ENCODE data around the gene SRRD. TPM values are rescaled to one million over a fixed set of nuclear protein-coding genes. Genes with fewer than 3 reads are reported as not detected.

The SRRD gene
- total RNA-seq, 4 donors from 2014 or later: 24.0 to 53.1 (median 27.4) TPM

GRCh38 chr22:26486394-26486793, 2.7 kb downstream of the SRRD start:
- H3K36me3 ChIP-seq: peaks cover 1 to 39% of the 10 kb centered on the region in 2 donors
- TF ChIP-seq POLR2A (IDR thresholded peaks at IDR 0.05) (no peak), CTCF (IDR thresholded peaks at IDR 0.05 in 4 of 5, conservative IDR thresholded peaks at IDR 0.05 in 1 of 5) (no peak)
- H3K9me3 ChIP-seq: no peaks in the 10 kb centered on the region
- no peak for ATAC-seq
- no peak for DNase-seq
- H3K4me3 ChIP-seq: no peak overlapping the region
- peaks cover 36% of the 10 kb centered on the region in 2 donors for H3K4me1 ChIP-seq
- H3K27ac ChIP-seq: peak overlapping the region; percentile 93 to 100 (median 94)
- in situ Hi-C loops (cut with MboI; ENCODE audit: low sequenced_read_pairs in 4 of 4): loop anchor here in 2 of 4 donors (10.0 kb wide), 1 partner anchor 98 kb away; no protein-coding TSS in a partner anchor
- no peaks in the 10 kb centered on the region for H3K27me3 ChIP-seq
- intact Hi-C loops (cut with DNase I; ENCODE audit: low total_unique reads): no loop called here

- Histone ChIP-seq H3K4me1 (peaks cover 20% of the 10 kb centered on the region in 2 donors), H3K27me3 (no peaks in the 10 kb centered on the region), H3K27ac (peak overlapping the region in 1 of 4 donors; percentile 34), H3K36me3 (peaks cover 3 to 55% of the 10 kb centered on the region in 2 donors), H3K4me3 (no peak overlapping the region), H3K9me3 (no peaks in the 10 kb centered on the region)
- in situ Hi-C loops (cut with MboI; ENCODE audit: low sequenced_read_pairs in 4 of 4): loop anchor here in 2 of 4 donors (10.0 kb wide), 1 partner anchor 97 kb away; no protein-coding TSS in a partner anchor
- no peak for ATAC-seq
- intact Hi-C loops (cut with DNase I; ENCODE audit: low total_unique reads): no loop called here
- TF ChIP-seq CTCF (IDR thresholded peaks at IDR 0.05 in 4 of 5, conservative IDR thresholded peaks at IDR 0.05 in 1 of 5): no peak
- no peak for TF ChIP-seq POLR2A (IDR thresholded peaks at IDR 0.05)
- DNase-seq: no peak
These were observed 4.3 kb downstream of the SRRD start for GRCh38 chr22:26487996-26488395.

- no peak for TF ChIP-seq POLR2A (IDR thresholded peaks at IDR 0.05)
- TF ChIP-seq CTCF (IDR thresholded peaks at IDR 0.05 in 4 of 5, conservative IDR thresholded peaks at IDR 0.05 in 1 of 5): no peak
- in situ Hi-C loops (cut with MboI; ENCODE audit: low sequenced_read_pairs in 4 of 4): loop anchor here in 3 of 4 donors (10.0 kb wide), 1 partner anchor 95 kb away; no protein-coding TSS in a partner anchor
- intact Hi-C loops (cut with DNase I; ENCODE audit: low total_unique reads): no loop called here
These were observed 5.9 kb downstream of the SRRD start for GRCh38 chr22:26489447-26490036.

DNA sequence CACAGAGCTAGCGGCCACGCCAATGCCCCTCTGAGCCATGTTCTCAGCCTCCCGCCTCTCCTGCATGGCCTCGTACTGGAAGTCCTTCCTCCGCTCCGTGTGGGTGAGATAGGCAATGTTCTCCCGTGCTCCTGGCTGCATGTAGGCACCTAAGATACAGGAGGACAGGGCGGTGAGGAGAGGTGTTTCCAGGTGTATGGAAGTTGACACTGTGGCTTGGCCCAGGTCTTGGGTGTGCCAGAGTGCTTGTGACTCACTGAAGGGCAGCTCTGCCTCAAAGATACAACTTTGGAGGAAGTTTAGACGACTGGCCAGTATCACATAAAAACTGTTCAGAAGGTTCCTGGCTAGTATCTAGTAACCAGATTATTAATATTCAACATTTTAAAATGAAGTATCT, 8.5 kb downstream of the SRRD start:
- no peak overlapping the region for H3K4me3 ChIP-seq
- DNase-seq: no peak
- H3K27ac ChIP-seq: no peak overlapping the region
- no peak for ATAC-seq
- H3K4me1 ChIP-seq: no peaks in the 10 kb centered on the region
- no peaks in the 10 kb centered on the region for H3K27me3 ChIP-seq
- TF ChIP-seq POLR2A (IDR thresholded peaks at IDR 0.05) (no peak), CTCF (IDR thresholded peaks at IDR 0.05 in 4 of 5, conservative IDR thresholded peaks at IDR 0.05 in 1 of 5) (no peak)
- intact Hi-C loops (cut with DNase I; ENCODE audit: low total_unique reads): no loop called here
- in situ Hi-C loops (cut with MboI; ENCODE audit: low sequenced_read_pairs in 4 of 4): loop anchor here in 1 of 4 donors (10.0 kb wide), 1 partner anchor 93 kb away; no protein-coding TSS in a partner anchor
- H3K9me3 ChIP-seq: no peaks in the 10 kb centered on the region
- peaks cover 3 to 97% of the 10 kb centered on the region in 2 donors for H3K36me3 ChIP-seq

More at GRCh38 chr22:26489447-26490036, 5.9 kb downstream of the SRRD start:
- peaks cover 3 to 71% of the 10 kb centered on the region in 2 donors for H3K36me3 ChIP-seq
- H3K4me3 ChIP-seq: no peak overlapping the region
- H3K27me3 ChIP-seq: no peaks in the 10 kb centered on the region
- no peak for DNase-seq
- peak overlapping the region in 1 of 4 donors; percentile 1 for H3K27ac ChIP-seq
- ATAC-seq: no peak
- peaks cover 13 to 14% of the 10 kb centered on the region in 2 donors for H3K4me1 ChIP-seq
- no peaks in the 10 kb centered on the region for H3K9me3 ChIP-seq
